Activated CD4-positive, alpha-beta T cell treated with anti-CD3 and anti-CD28 coated beads, Interleukin-2, amount 50 U/mL, for 4 hours (primary cell): ENCODE results near the gene FGF13.

Experiments used
- DNase-seq, 2 experiments: peaks; one replicate each; pipeline ENCODE4 v3.0.0-alpha.2; 2020

Gene FGF13

GRCh38 chrX:138651494-138651893 lies 60.0 kb downstream of the FGF13 start:
- no peak for DNase-seq

GRCh38 chrX:138648568-138648967 lies 62.9 kb downstream of the FGF13 start:
- no peak for DNase-seq

GRCh38 chrX:138638996-138639395 lies 72.5 kb downstream of the FGF13 start:
- no peak for DNase-seq
